Uterus (tissue), 4 donors: ENCODE results near the gene NANOS1. TPM values are rescaled to one million over a fixed set of nuclear protein-coding genes. Genes with fewer than 3 reads are reported as not detected.

Experiments used
- DNase-seq, 2 donors: peaks; one replicate each; pipeline ENCODE4 v3.0.0-alpha.2; 2019 to 2020
- H3K27ac ChIP-seq, 2 donors: fragments of 200-600 bp; sonication (generic); 1 replicate in 1 of 2; 2 replicates in 1 of 2; pipeline ENCODE4 v1.5.1; 2016 to 2018
- H3K27me3 ChIP-seq, 2 donors: fragments of 200-600 bp; sonication (generic); one replicate each; pipeline ENCODE4 v1.5.1; 2018 to 2019; ENCODE audit warnings: control low read depth in 1 of 2
- H3K36me3 ChIP-seq, 2 donors: fragments of 200-600 bp; sonication (generic); one replicate each; pipeline ENCODE4 v1.5.1; 2019; ENCODE audit warnings: control low read depth in 1 of 2
- H3K4me1 ChIP-seq, 2 donors: fragments of 200-600 bp; sonication (generic); one replicate each; pipeline ENCODE4 v1.5.1; 2018 to 2019; ENCODE audit warnings: control low read depth in 1 of 2
- H3K4me3 ChIP-seq, 2 donors: fragments of 200-600 bp; sonication (generic); 1 replicate in 1 of 2; 2 replicates in 1 of 2; pipeline ENCODE4 v1.5.1; 2018 to 2019; ENCODE audit warnings: mild to moderate bottlenecking in 1 of 2
- H3K9me3 ChIP-seq, 2 donors: fragments of 200-600 bp; sonication (generic); one replicate each; pipeline ENCODE4 v1.5.1; 2019; ENCODE audit warnings: control low read depth in 1 of 2
- POLR2A ChIP-seq, 2 donors: fragments of 450-650 bp; IDR thresholded peaks; one replicate each; pipeline ENCODE4 v1.6.1; 2016; ENCODE audit warnings: antibody characterized with exemption in 2 of 2, mild to moderate bottlenecking in 1 of 2, moderate library complexity in 1 of 2
- intact Hi-C: fragments of 100-400 bp; cut with DNase I; formaldehyde crosslinking; loops from one replicate; pipeline ENCODE4 v1.15.1; 2023; ENCODE audit warnings: low total_unique reads
- total RNA-seq, 4 donors: library from RNA; depleted of rRNA in 3 of 4; stranded (reverse); fragments of >200 nt in 3 of 4; gene quantifications; one replicate each; pipeline versions ENCODE4 v1.1.0 to v1.2.4, GENCODE V29; 2014 to 2023
- TF ChIP-seq, protein P1 (sequence below), 4 experiments: fragments of 200-600 bp in 2 of 4; fragments of 450-650 bp in 2 of 4; sonication (generic) in 2 of 4; IDR thresholded peaks; one replicate each; pipeline ENCODE4 v1.5.1; 2016 to 2019; ENCODE audit warnings: antibody characterized with exemption in 4 of 4, mild to moderate bottlenecking in 2 of 4, moderate library complexity in 1 of 4
- donor health status: DM: yes; HTN: yes; CAD: no.

The NANOS1 gene
- total RNA-seq, 4 donors from 2014 or later: 0.29 to 4.5 (median 2.1) TPM

DNA sequence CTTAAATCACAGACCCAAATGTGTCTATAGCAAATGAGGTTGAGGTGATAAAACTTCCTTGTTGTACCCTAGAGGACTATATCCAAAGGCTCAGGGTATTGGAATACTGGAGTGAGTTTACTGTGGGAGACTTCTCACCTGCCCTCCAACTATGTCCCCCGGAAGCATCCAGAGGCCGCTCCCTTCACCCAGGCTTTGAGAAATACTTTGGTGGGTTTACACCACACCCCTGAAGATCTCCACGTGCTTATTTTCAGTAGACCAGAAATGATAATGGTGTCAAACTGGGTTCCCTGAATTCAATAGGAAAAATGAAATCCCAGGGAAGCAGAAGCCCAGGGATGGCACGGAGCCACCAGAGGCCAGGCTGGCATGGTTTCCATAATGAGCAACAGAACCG, 31.3 kb upstream of the NANOS1 start:
- Histone ChIP-seq H3K27ac (no peak overlapping the region), H3K4me1 (no peaks in the 10 kb centered on the region), H3K27me3 (no peaks in the 10 kb centered on the region), H3K9me3 (no peaks in the 10 kb centered on the region), H3K4me3 (no peak overlapping the region), H3K36me3 (no peaks in the 10 kb centered on the region)
- TF ChIP-seq, protein P1, sequence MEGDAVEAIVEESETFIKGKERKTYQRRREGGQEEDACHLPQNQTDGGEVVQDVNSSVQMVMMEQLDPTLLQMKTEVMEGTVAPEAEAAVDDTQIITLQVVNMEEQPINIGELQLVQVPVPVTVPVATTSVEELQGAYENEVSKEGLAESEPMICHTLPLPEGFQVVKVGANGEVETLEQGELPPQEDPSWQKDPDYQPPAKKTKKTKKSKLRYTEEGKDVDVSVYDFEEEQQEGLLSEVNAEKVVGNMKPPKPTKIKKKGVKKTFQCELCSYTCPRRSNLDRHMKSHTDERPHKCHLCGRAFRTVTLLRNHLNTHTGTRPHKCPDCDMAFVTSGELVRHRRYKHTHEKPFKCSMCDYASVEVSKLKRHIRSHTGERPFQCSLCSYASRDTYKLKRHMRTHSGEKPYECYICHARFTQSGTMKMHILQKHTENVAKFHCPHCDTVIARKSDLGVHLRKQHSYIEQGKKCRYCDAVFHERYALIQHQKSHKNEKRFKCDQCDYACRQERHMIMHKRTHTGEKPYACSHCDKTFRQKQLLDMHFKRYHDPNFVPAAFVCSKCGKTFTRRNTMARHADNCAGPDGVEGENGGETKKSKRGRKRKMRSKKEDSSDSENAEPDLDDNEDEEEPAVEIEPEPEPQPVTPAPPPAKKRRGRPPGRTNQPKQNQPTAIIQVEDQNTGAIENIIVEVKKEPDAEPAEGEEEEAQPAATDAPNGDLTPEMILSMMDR (IDR thresholded peaks at IDR 0.05): no peak
- TF ChIP-seq POLR2A (IDR thresholded peaks at IDR 0.05): no peak
- no peak for DNase-seq
- intact Hi-C loops: no loop called here

DNA sequence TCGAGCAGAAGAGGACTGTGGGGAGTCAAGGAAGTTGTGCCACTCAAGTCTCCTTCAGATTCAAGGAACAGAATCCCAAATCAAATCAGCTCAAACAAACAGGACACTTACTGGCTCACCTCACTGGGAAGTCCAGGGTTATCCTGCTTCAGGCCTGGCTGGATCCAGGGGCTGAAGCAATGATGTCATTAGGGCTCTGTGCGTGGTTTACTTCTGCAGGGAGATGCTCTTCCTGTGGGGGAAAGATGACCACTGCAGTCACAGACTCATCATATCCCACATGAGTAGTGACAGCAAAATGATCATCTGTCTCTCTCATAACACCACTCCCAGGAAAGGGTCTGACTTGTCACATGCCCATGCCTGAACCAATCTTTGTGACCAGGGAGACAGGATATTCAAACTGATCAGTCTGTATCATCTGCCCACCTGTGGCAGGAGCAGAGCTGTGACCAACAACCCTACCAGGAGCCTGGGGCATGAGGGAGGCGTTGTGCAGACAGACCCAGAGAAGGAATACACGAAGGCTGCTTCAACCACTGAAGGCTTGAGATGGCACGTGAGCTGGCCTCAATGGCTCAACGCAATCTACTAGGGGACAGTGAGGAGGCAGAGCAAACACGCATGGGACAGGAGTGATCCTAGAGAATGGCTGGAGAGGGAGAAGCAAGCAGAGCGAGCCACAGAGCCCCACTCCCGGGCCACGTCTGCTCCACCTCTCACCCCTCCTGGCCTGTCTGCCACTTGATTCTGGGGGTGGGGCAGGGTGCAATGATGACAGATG, 27.6 kb upstream of the NANOS1 start:
- Histone ChIP-seq H3K27me3 (no peaks in the 10 kb centered on the region), H3K36me3 (no peaks in the 10 kb centered on the region), H3K27ac (no peak overlapping the region), H3K9me3 (no peaks in the 10 kb centered on the region), H3K4me1 (no peaks in the 10 kb centered on the region), H3K4me3 (no peak overlapping the region)
- intact Hi-C loops: no loop called here
- TF ChIP-seq POLR2A (IDR thresholded peaks at IDR 0.05): no peak
- no peak for DNase-seq

DNA sequence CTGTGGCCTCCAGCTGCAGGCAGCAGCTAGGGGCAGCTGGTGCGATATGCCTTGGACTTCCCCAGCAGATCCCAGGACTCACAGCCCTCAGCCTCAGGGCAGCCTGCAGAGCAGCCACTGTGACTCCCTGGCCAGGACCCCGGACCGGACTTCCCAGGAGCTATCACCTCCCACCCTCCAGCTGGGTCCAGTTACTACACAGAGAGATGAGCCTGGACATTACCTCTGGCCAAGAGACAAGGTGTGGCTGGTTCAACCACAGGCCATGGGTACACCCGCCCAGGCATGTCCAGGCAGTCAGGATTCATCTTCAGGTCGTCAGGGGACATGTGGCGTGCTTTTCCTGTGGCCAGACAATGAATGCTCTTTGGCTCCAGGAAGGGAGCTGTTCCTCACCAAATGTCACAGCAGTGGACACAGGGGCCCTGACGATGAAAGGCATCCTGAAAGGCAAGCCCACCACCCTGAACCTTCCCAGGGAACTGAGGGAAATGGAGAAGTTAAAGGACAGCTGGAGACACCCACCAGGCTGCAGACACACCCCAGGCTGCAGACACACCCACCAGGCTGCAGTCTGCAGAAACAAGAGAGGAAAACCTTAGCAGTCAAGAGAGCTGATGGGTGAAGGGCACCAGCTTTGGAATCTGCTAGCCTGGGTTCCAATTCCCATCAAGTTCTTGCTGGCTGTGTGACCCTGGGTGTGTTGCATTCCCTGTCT, 25.8 kb upstream of the NANOS1 start:
- no peak for TF ChIP-seq POLR2A (IDR thresholded peaks at IDR 0.05)
- TF ChIP-seq, protein P1 (IDR thresholded peaks at IDR 0.05): no peak
- H3K27me3 ChIP-seq: no peaks in the 10 kb centered on the region
- H3K9me3 ChIP-seq: no peaks in the 10 kb centered on the region
- intact Hi-C loops: no loop called here
- no peaks in the 10 kb centered on the region for H3K36me3 ChIP-seq
- no peak overlapping the region for H3K4me3 ChIP-seq
- H3K4me1 ChIP-seq: no peaks in the 10 kb centered on the region
- no peak for DNase-seq
- no peak overlapping the region for H3K27ac ChIP-seq

DNA sequence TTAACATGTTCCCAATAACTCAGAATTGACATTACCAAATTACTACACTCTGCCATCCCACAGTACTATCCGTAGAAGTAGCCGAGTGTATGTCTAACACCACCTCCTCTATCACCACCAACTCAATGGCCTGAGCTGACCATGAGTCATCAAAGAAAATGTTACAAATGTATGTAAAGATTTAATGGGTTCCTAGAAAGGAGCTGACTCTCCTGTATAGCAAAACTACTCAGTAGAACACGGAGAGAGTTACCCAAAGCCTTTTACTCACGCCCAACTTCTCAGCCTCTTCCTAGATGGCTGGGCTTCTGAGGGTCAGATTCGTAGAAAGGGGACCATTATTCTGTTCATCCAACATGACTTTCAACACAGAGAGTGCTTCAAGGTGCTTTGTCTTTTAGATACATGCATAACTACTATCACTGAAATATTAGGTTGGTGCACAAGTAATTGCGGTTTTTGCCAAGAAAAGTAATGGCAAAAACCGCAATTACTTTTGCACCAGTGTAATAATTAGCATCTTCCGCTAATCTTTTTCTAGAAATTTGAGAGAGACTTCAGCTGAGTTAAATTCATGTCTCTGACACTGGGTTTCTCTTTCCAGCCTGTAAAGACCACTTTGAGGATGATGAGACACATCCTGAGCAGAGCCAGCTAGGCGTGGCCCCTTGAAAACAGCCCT, 24.0 kb upstream of the NANOS1 start:
- Histone ChIP-seq H3K36me3 (no peaks in the 10 kb centered on the region), H3K4me1 (no peaks in the 10 kb centered on the region), H3K27me3 (no peaks in the 10 kb centered on the region), H3K4me3 (no peak overlapping the region), H3K27ac (no peak overlapping the region), H3K9me3 (no peaks in the 10 kb centered on the region)
- intact Hi-C loops: no loop called here
- DNase-seq: no peak
- TF ChIP-seq, protein P1 (IDR thresholded peaks at IDR 0.05): no peak
- TF ChIP-seq POLR2A (IDR thresholded peaks at IDR 0.05): no peak

DNA sequence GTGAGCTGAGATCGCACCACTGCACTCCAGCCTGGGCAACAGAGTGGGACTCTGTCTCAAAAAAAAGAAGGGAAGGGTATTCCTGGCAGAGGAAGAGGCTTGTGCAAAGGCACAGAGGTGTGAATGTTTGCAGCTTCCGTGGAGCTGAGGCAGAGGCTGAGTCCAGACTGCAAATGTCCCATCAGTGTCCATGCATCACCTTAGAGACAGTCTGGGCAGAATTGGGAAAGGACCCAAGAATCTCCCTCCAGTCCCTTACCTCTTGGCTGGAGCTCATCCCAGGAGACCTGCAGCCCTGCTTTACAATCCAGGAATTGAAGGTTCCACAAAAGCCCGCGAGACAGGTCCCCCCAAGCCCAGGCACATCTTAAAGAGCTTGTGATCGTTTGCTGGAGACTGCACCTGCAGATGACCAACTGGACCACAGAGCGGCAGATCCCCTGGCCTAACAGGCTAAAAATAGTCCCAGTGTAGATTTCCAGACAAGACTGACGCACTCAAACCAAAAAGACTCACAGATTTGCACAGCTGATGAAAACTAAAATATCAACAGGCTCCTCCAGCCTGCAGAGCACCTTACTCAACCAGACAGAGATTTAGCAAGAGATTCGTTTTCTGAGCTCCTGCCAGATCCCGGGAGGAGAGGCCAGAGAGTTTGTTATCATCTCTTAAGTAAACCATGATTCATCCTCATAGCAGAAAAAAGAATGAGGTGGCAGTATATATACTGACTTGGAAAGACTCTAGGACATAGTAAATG, 22.9 kb upstream of the NANOS1 start:
- Histone ChIP-seq H3K36me3 (no peaks in the 10 kb centered on the region), H3K4me1 (no peaks in the 10 kb centered on the region), H3K27me3 (no peaks in the 10 kb centered on the region), H3K9me3 (no peaks in the 10 kb centered on the region), H3K27ac (peak overlapping the region; percentile 11 to 35), H3K4me3 (no peak overlapping the region)
- intact Hi-C loops: no loop called here
- TF ChIP-seq, protein P1 (IDR thresholded peaks at IDR 0.05): peak in 1 of 4 experiments; percentile 11
- no peak for TF ChIP-seq POLR2A (IDR thresholded peaks at IDR 0.05)
- peak; percentile 66 to 90 for DNase-seq
